ENCODE measurements around the gene DYRK1A.

DYRK1A gene

GRCh38 chr21:37410639-37411038 is 44.1 kb downstream of the DYRK1A start:
- H3K27me3 ChIP-seq (replicated peaks) = no peaks in the 10 kb centered on the region
- no peak overlapping the region for H3K27ac ChIP-seq
- H3K4me3 ChIP-seq (ENCODE audit: low read depth, low read length) = no peak overlapping the region
- DNase-seq = no peak
- in situ Hi-C loops (cut with HindIII; ENCODE audit: low pct_ligation_motif_present, low sequenced_read_pairs) = no loop called here
- TF ChIP-seq, protein P1, sequence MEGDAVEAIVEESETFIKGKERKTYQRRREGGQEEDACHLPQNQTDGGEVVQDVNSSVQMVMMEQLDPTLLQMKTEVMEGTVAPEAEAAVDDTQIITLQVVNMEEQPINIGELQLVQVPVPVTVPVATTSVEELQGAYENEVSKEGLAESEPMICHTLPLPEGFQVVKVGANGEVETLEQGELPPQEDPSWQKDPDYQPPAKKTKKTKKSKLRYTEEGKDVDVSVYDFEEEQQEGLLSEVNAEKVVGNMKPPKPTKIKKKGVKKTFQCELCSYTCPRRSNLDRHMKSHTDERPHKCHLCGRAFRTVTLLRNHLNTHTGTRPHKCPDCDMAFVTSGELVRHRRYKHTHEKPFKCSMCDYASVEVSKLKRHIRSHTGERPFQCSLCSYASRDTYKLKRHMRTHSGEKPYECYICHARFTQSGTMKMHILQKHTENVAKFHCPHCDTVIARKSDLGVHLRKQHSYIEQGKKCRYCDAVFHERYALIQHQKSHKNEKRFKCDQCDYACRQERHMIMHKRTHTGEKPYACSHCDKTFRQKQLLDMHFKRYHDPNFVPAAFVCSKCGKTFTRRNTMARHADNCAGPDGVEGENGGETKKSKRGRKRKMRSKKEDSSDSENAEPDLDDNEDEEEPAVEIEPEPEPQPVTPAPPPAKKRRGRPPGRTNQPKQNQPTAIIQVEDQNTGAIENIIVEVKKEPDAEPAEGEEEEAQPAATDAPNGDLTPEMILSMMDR (IDR thresholded peaks at IDR 0.05; ENCODE audit: low read depth, low read length, missing control alignments) = no peak
- no peaks in the 10 kb centered on the region for H3K36me3 ChIP-seq (replicated peaks)

GRCh38 chr21:37412603-37413360 is 46.2 kb downstream of the DYRK1A start:
- no peaks in the 10 kb centered on the region for H3K36me3 ChIP-seq (replicated peaks)
- no peaks in the 10 kb centered on the region for H3K27me3 ChIP-seq (replicated peaks)
- no peak for DNase-seq
- in situ Hi-C loops (cut with HindIII; ENCODE audit: low pct_ligation_motif_present, low sequenced_read_pairs) = no loop called here
- TF ChIP-seq, protein P1 (IDR thresholded peaks at IDR 0.05; ENCODE audit: low read depth, low read length, missing control alignments) = no peak
- H3K4me3 ChIP-seq (ENCODE audit: low read depth, low read length) = no peak overlapping the region
- peak overlapping the region; percentile 18 for H3K27ac ChIP-seq

DNA sequence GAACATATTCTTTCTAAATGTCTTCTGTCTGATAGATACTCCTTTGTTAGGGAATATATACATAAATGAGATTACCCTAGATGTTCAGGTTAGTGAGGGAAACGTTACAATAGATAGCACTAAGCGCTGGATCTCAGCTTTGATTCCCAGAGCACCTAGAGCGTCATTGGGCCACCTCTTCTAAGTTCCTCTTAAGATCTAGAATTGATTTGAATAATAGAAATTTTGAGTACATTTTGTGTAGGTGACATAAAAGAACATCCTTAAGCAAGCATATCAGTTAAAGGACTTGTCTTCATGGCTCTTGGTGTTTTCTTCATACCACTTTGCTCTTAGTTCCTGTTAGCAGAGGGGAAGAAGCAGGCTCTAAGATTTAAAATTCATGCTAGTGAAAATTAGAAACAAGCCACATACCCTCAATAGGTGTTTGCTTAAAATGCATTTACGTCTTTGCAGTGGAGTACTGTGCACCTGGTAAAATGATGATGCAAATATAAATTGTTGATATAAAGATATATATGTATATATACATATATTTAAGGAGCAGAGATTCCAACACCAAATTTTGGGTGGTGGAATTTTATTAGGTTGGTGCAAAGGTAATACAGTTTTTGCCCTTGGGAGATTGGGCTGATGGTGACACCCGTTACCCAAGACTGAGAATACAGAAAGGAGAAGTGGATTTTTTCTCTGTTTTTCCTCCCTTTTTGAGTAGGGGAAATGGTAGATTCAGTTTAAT is 47.1 kb downstream of the DYRK1A start:
- no peak for DNase-seq
- Histone ChIP-seq H3K36me3 (replicated peaks) (no peaks in the 10 kb centered on the region), H3K27ac (no peak overlapping the region), H3K4me3 (ENCODE audit: low read depth, low read length) (no peak overlapping the region), H3K27me3 (replicated peaks) (no peaks in the 10 kb centered on the region)
- TF ChIP-seq, protein P1 (IDR thresholded peaks at IDR 0.05; ENCODE audit: low read depth, low read length, missing control alignments) = no peak
- in situ Hi-C loops (cut with HindIII; ENCODE audit: low pct_ligation_motif_present, low sequenced_read_pairs) = no loop called here

GRCh38 chr21:37414292-37415253 is 48.0 kb downstream of the DYRK1A start:
- no peak overlapping the region for H3K4me3 ChIP-seq (ENCODE audit: low read depth, low read length)
- H3K27me3 ChIP-seq (replicated peaks) = no peaks in the 10 kb centered on the region
- no peaks in the 10 kb centered on the region for H3K36me3 ChIP-seq (replicated peaks)
- TF ChIP-seq, protein P1 (IDR thresholded peaks at IDR 0.05; ENCODE audit: low read depth, low read length, missing control alignments) = no peak
- in situ Hi-C loops (cut with HindIII; ENCODE audit: low pct_ligation_motif_present, low sequenced_read_pairs) = no loop called here
- H3K27ac ChIP-seq = no peak overlapping the region
- no peak for DNase-seq

- no peak for DNase-seq
These were observed 49.4 kb downstream of the DYRK1A start for GRCh38 chr21:37415939-37416338.

More at GRCh38 chr21:37415939-37416338, 49.4 kb downstream of the DYRK1A start:
- in situ Hi-C loops (cut with HindIII; ENCODE audit: low pct_ligation_motif_present, low sequenced_read_pairs) = no loop called here
- H3K36me3 ChIP-seq (replicated peaks) = no peaks in the 10 kb centered on the region
- no peak overlapping the region for H3K27ac ChIP-seq
- H3K4me3 ChIP-seq (ENCODE audit: low read depth, low read length) = no peak overlapping the region
- H3K27me3 ChIP-seq (replicated peaks) = no peaks in the 10 kb centered on the region
- TF ChIP-seq, protein P1 (IDR thresholded peaks at IDR 0.05; ENCODE audit: low read depth, low read length, missing control alignments) = no peak

Data from brain microvascular endothelial cell (primary cell).